Measurements from ENCODE around the gene SEC14L5. TPM values are rescaled to one million over a fixed set of nuclear protein-coding genes. Genes with fewer than 3 reads are reported as not detected.

The SEC14L5 gene
- total and polyA plus RNA-seq, 5 experiments from 2014 or later = not detected

GRCh38 chr16:5065326-5065725 is 107.2 kb downstream of the SEC14L5 start:
- no peaks in the 10 kb centered on the region for H3K36me3 Mint-ChIP-seq
- H3K27me3 Mint-ChIP-seq = peaks cover 0 to 1% (median 0%) of the 10 kb centered on the region in 5 donors
- no peaks in the 10 kb centered on the region for H3K9me3 Mint-ChIP-seq
- no peak overlapping the region for H3K27ac Mint-ChIP-seq
- H3K4me1 Mint-ChIP-seq = peaks cover 0 to 4% (median 2%) of the 10 kb centered on the region in 4 donors
- H3K4me3 Mint-ChIP-seq = no peak overlapping the region
- POLR2A ChIA-PET = no interaction called here
- no peak for ATAC-seq
- no peak for DNase-seq

- no peak within 1 kb of the TSS for H3K27ac Mint-ChIP-seq
Measured at GRCh38 chr16:5065813-5066212, 107.7 kb downstream of the SEC14L5 start, which contains the start of gene C16orf89. Gene C16orf89, minus strand, starts transcription at chr16:5065956. Its CDS starts 48 bp downstream, at chr16:5065908.

GRCh38 chr16:5066511-5066910 is 108.4 kb downstream of the SEC14L5 start:
- POLR2A ChIA-PET = no interaction called here
- no peak for ATAC-seq
- Mint-ChIP-seq H3K4me1 (peaks cover 9 to 13% (median 11%) of the 10 kb centered on the region in 4 donors), H3K27ac (no peak overlapping the region), H3K4me3 (no peak overlapping the region), H3K9me3 (no peaks in the 10 kb centered on the region), H3K27me3 (peaks cover 0 to 1% (median 0%) of the 10 kb centered on the region in 5 donors), H3K36me3 (no peaks in the 10 kb centered on the region)
- DNase-seq = no peak

More at GRCh38 chr16:5065813-5066212, 107.7 kb downstream of the SEC14L5 start, which contains the start of gene C16orf89:
- H3K36me3 Mint-ChIP-seq = no peaks in the 10 kb centered on the region
- no peak for ATAC-seq
- H3K27me3 Mint-ChIP-seq = peaks cover 0 to 1% (median 0%) of the 10 kb centered on the region in 5 donors
- no peak for DNase-seq
- POLR2A ChIA-PET = no interaction called here
- H3K4me3 Mint-ChIP-seq = no peak within 1 kb of the TSS
- no peaks in the 10 kb centered on the region for H3K9me3 Mint-ChIP-seq
- peaks cover 2 to 6% (median 5%) of the 10 kb centered on the region in 4 donors for H3K4me1 Mint-ChIP-seq

Other genes with a start within 250 kb of the SEC14L5 start
- 10 to 100 TPM; 31.5 to 37.0 TPM for gene ANKS3, start 224.1 kb upstream of the SEC14L5 start, total RNA-seq
- gene ANKS3, start 224.1 kb upstream of the SEC14L5 start, polyA plus RNA-seq = 1 to 10 TPM; 4.3 to 9.0 (median 4.5) TPM
- under 1 TPM; 0.26 to 0.30 TPM for gene DNAAF8, start 223.8 kb upstream of the SEC14L5 start, total RNA-seq
- gene DNAAF8, start 223.8 kb upstream of the SEC14L5 start, polyA plus RNA-seq = under 1 TPM in 2 of 3 donors, not detected in 1; 0.34 to 0.48 TPM
- gene ZNF500, start 191.2 kb upstream of the SEC14L5 start, total RNA-seq = 10 to 100 TPM; 29.1 to 34.7 TPM
- gene ZNF500, start 191.2 kb upstream of the SEC14L5 start, polyA plus RNA-seq = 10 to 100 TPM; 14.3 to 17.3 (median 16.8) TPM
- gene SEPTIN12, start 170.0 kb upstream of the SEC14L5 start, total RNA-seq = not detected
- gene SEPTIN12, start 170.0 kb upstream of the SEC14L5 start, polyA plus RNA-seq = not detected
- not detected for gene SMIM22, start 163.0 kb upstream of the SEC14L5 start, total RNA-seq
- gene SMIM22, start 163.0 kb upstream of the SEC14L5 start, polyA plus RNA-seq = not detected
- gene ROGDI, start 155.7 kb upstream of the SEC14L5 start, total RNA-seq = 10 to 100 TPM; 11.2 to 12.5 TPM
- gene ROGDI, start 155.7 kb upstream of the SEC14L5 start, polyA plus RNA-seq = 10 to 100 TPM in 2 of 3 donors, 1 to 10 TPM in 1; 7.8 to 12.6 (median 11.8) TPM
- gene GLYR1, start 111.0 kb upstream of the SEC14L5 start, total RNA-seq = 100 to 1,000 TPM; 111 to 112 TPM
- gene GLYR1, start 111.0 kb upstream of the SEC14L5 start, polyA plus RNA-seq = 10 to 100 TPM; 29.7 to 39.6 (median 38.1) TPM
- gene UBN1, start 110.8 kb upstream of the SEC14L5 start, total RNA-seq = 10 to 100 TPM; 40.6 to 40.9 TPM
- 10 to 100 TPM; 10.9 to 18.4 (median 14.2) TPM for gene UBN1, start 110.8 kb upstream of the SEC14L5 start, polyA plus RNA-seq
- gene PPL, start 21.2 kb upstream of the SEC14L5 start, total RNA-seq = not detected
- under 1 TPM in 1 of 3 donors, not detected in 2; 0.48 TPM for gene PPL, start 21.2 kb upstream of the SEC14L5 start, polyA plus RNA-seq
- gene NAGPA, start 75.6 kb downstream of the SEC14L5 start, total RNA-seq = 10 to 100 TPM; 36.7 to 39.0 TPM
- 10 to 100 TPM; 24.8 to 34.1 (median 32.6) TPM for gene NAGPA, start 75.6 kb downstream of the SEC14L5 start, polyA plus RNA-seq
- gene C16orf89, start 107.6 kb downstream of the SEC14L5 start, total RNA-seq = not detected
- gene C16orf89, start 107.6 kb downstream of the SEC14L5 start, polyA plus RNA-seq = not detected
- gene ALG1, start 113.5 kb downstream of the SEC14L5 start, total RNA-seq = 10 to 100 TPM; 22.8 to 27.6 TPM
- gene ALG1, start 113.5 kb downstream of the SEC14L5 start, polyA plus RNA-seq = 10 to 100 TPM; 23.3 to 25.1 (median 24.3) TPM
- 10 to 100 TPM; 11.5 to 11.8 TPM for gene EEF2KMT, start 139.5 kb downstream of the SEC14L5 start, total RNA-seq
- gene EEF2KMT, start 139.5 kb downstream of the SEC14L5 start, polyA plus RNA-seq = 10 to 100 TPM; 11.6 to 20.3 (median 12.6) TPM